ENCODE results near the gene TBC1D22A.

DNA sequence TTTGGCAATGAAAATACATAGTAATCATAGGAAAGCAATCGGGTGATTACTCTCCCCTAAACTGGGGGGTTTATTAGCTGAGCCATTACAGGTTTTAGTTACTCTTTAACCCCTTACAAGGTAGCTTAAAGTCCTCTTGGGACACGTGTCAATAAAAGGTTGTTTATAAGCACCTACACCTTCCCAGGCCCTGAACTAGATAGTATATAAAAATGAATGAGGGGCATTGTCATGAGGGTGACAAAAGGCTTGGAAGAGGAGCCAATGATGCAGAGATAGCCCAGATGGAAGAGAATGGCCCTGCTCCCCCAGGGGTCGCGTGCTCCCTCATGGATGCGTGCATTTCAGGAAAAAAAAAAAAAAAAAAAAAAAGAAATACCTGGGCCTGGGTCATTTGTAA lies 276.9 kb downstream of the TBC1D22A start:
- TF ChIP-seq ATF1 (CRISPR knock-in tag; IDR thresholded peaks at IDR 0.05) (no peak), ATF1 (tag; IDR thresholded peaks at IDR 0.05) (no peak), BHLHE40 (IDR thresholded peaks at IDR 0.05; ENCODE audit: low read length) (no peak), CREB1 (IDR thresholded peaks at IDR 0.05) (no peak), CREB1 (CRISPR knock-in tag; IDR thresholded peaks at IDR 0.05) (no peak)
- TF ChIP-seq, protein P1, sequence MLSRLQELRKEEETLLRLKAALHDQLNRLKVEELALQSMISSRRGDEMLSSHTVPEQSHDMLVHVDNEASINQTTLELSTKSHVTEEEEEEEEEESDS (CRISPR knock-in tag; IDR thresholded peaks at IDR 0.05) = no peak
- TF ChIP-seq, protein P2, sequence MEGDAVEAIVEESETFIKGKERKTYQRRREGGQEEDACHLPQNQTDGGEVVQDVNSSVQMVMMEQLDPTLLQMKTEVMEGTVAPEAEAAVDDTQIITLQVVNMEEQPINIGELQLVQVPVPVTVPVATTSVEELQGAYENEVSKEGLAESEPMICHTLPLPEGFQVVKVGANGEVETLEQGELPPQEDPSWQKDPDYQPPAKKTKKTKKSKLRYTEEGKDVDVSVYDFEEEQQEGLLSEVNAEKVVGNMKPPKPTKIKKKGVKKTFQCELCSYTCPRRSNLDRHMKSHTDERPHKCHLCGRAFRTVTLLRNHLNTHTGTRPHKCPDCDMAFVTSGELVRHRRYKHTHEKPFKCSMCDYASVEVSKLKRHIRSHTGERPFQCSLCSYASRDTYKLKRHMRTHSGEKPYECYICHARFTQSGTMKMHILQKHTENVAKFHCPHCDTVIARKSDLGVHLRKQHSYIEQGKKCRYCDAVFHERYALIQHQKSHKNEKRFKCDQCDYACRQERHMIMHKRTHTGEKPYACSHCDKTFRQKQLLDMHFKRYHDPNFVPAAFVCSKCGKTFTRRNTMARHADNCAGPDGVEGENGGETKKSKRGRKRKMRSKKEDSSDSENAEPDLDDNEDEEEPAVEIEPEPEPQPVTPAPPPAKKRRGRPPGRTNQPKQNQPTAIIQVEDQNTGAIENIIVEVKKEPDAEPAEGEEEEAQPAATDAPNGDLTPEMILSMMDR (IDR thresholded peaks at IDR 0.05 in 2 of 3, conservative IDR thresholded peaks at IDR 0.05 in 1 of 3; ENCODE audit: insufficient read depth in 2 of 3, low read depth in 1 of 3, low read length in 3 of 3) = no peak

Data from K562 (cell line).